Measurements from ENCODE around the gene ESR1. TPM values are rescaled to one million over a fixed set of nuclear protein-coding genes. Genes with fewer than 3 reads are reported as not detected.

ESR1 gene
- total RNA-seq, 1 experiment from 2014 or later, result 0.98 TPM

GRCh38 chr6:151814614-151815013 is 7.1 kb downstream of the ESR1 start:
- H3K27ac Mint-ChIP-seq, result no peak overlapping the region
- no peak overlapping the region for H3K4me3 Mint-ChIP-seq
- POLR2A ChIA-PET, result no interaction called here
- TF ChIP-seq AR (CRISPR knock-in tag; IDR thresholded peaks at IDR 0.05) (no peak), E2F5 (CRISPR knock-in tag; IDR thresholded peaks at IDR 0.05) (no peak), NR2C2 (CRISPR knock-in tag; IDR thresholded peaks at IDR 0.05) (no peak), SOX15 (CRISPR knock-in tag; IDR thresholded peaks at IDR 0.05) (no peak), MLX (CRISPR knock-in tag; IDR thresholded peaks at IDR 0.05) (no peak), ZNF219 (CRISPR knock-in tag; IDR thresholded peaks at IDR 0.05; ENCODE audit: borderline replicate concordance) (no peak), HMGXB4 (CRISPR knock-in tag; IDR thresholded peaks at IDR 0.05) (no peak), HMGA2 (CRISPR knock-in tag; IDR thresholded peaks at IDR 0.05) (no peak), NFYB (CRISPR knock-in tag; conservative IDR thresholded peaks at IDR 0.05; ENCODE audit: low read depth) (no peak), FOXP1 (CRISPR knock-in tag; IDR thresholded peaks at IDR 0.05; ENCODE audit: borderline replicate concordance) (no peak), NFATC4 (CRISPR knock-in tag; IDR thresholded peaks at IDR 0.05) (no peak), ATF1 (CRISPR knock-in tag; IDR thresholded peaks at IDR 0.05) (no peak), ZNF532 (CRISPR knock-in tag; IDR thresholded peaks at IDR 0.05; ENCODE audit: borderline replicate concordance) (no peak), ZBTB21 (CRISPR knock-in tag; IDR thresholded peaks at IDR 0.05; ENCODE audit: borderline replicate concordance) (no peak), USF2 (CRISPR knock-in tag; IDR thresholded peaks at IDR 0.05) (no peak), SMAD4 (CRISPR knock-in tag; IDR thresholded peaks at IDR 0.05) (no peak), GTF2I (CRISPR knock-in tag; conservative IDR thresholded peaks at IDR 0.05) (no peak)
- ATAC-seq (no peak), DNase-seq (ENCODE audit: low spot score) (no peak)
- no peaks in the 10 kb centered on the region for H3K36me3 Mint-ChIP-seq
- peaks cover 5% of the 10 kb centered on the region; the same call in 1 of the 2 replicates for H3K9me3 Mint-ChIP-seq
- CTCF ChIA-PET, result no interaction called here
- peaks cover 11% of the 10 kb centered on the region for H3K4me1 Mint-ChIP-seq
- H3K27me3 Mint-ChIP-seq (ENCODE audit: low read depth), result peaks cover 21% of the 10 kb centered on the region
